ENCODE measurements around the gene BCL2L2. TPM values are rescaled to one million over a fixed set of nuclear protein-coding genes. Genes with fewer than 3 reads are reported as not detected.
A peak's percentile ranks its signal among the peaks of the same experiment; 100 is the strongest.
"Not testable (repeated sequence)": the region's sequence is repeated elsewhere in the genome, so short reads cannot be mapped to it uniquely, and the experiment has no call there.

BCL2L2 gene
- total RNA-seq, 1 experiment from 2014 or later: 18.2 TPM

- Mint-ChIP-seq H3K27ac (peak overlapping the region; percentile 65; the same call in 1 of the 2 replicates), H3K9me3 (no peaks in the 10 kb centered on the region), H3K36me3 (peaks cover 46% of the 10 kb centered on the region), H3K27me3 (ENCODE audit: low read depth) (no peaks in the 10 kb centered on the region), H3K4me3 (no peak overlapping the region), H3K4me1 (peaks cover 26% of the 10 kb centered on the region)
- POLR2A ChIA-PET: no interaction called here
- TF ChIP-seq USF2 (CRISPR knock-in tag; IDR thresholded peaks at IDR 0.05): no peak
- CTCF ChIA-PET: interaction anchor here (1.3 to 1.7 kb wide), 2 partner anchors 56 to 59 kb away, joined by 3 to 7 read pairs; no protein-coding TSS in a partner anchor
- DNase-seq (ENCODE audit: low spot score) (no peak), ATAC-seq (no peak)
These were observed 17.3 kb downstream of the BCL2L2 start for GRCh38 chr14:23323838-23324454.

DNA sequence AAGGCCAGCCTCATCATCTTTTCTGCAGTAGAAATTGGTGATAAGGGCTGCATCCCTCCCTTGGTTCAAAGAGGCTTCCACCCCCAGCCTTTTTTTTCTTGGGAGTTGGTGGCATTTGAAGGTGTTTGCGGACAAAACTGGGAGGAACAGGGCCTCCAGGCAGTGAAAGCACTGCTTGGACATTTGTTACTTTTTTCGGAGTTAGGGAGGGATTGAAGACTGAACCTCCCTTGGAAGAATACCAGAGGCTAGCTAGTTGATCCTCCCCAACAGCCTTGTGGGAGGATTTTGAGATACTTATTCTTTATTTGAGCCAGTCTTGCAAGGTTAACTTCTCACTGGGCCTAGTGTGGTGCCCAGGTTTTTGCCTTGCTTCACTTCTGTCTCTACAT, 17.8 kb downstream of the BCL2L2 start:
- Mint-ChIP-seq H3K36me3 (peaks cover 46% of the 10 kb centered on the region), H3K27me3 (ENCODE audit: low read depth) (no peaks in the 10 kb centered on the region), H3K9me3 (no peaks in the 10 kb centered on the region), H3K27ac (no peak overlapping the region), H3K4me1 (peaks cover 26% of the 10 kb centered on the region), H3K4me3 (no peak overlapping the region)
- POLR2A ChIA-PET: no interaction called here
- DNase-seq (ENCODE audit: low spot score) (no peak), ATAC-seq (no peak)
- TF ChIP-seq ZNF263 (CRISPR knock-in tag; IDR thresholded peaks at IDR 0.05; ENCODE audit: low read depth) (no peak), ATF3 (CRISPR knock-in tag; conservative IDR thresholded peaks at IDR 0.05) (no peak), ZNF423 (CRISPR knock-in tag; IDR thresholded peaks at IDR 0.05) (no peak), ZNF416 (CRISPR knock-in tag; IDR thresholded peaks at IDR 0.05) (no peak), JUN (CRISPR knock-in tag; IDR thresholded peaks at IDR 0.05) (no peak), IRF1 (CRISPR knock-in tag; IDR thresholded peaks at IDR 0.05) (no peak), USF2 (CRISPR knock-in tag; IDR thresholded peaks at IDR 0.05) (no peak), ZNF138 (CRISPR knock-in tag; conservative IDR thresholded peaks at IDR 0.05) (no peak), NFE2L1 (CRISPR knock-in tag; IDR thresholded peaks at IDR 0.05) (no peak)
- CTCF ChIA-PET: interaction anchor here (0.8 to 1.7 kb wide), 2 partner anchors 21 to 55 kb away, joined by 4 to 7 read pairs; no protein-coding TSS in a partner anchor

DNA sequence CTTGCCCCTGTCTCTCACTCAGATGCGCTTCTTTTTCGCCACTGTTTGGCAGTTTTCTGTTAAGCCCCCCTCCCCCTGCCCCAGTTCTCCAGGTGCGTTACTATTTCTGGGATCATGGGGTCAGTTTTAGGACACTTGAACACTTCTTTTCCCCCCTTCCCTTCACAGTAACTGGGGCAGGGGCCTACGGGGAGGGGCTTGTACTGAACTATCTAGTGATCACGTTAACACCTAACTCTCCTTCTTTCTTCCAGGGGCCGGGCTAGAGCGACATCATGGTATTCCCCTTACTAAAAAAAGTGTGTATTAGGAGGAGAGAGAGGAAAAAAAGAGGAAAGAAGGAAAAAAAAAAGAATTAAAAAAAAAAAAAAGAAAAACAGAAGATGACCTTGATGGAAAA, 18.4 kb downstream of the BCL2L2 start:
- H3K9me3 Mint-ChIP-seq: no peaks in the 10 kb centered on the region
- DNase-seq (ENCODE audit: low spot score) (no peak), ATAC-seq (no peak)
- peaks cover 41% of the 10 kb centered on the region for H3K36me3 Mint-ChIP-seq
- ChIA-PET CTCF (interaction anchor here (0.8 kb wide), 1 partner anchor 21 kb away, joined by 4 read pairs; no protein-coding TSS in a partner anchor), POLR2A (no interaction called here)
- H3K4me1 Mint-ChIP-seq: peaks cover 20% of the 10 kb centered on the region
- H3K4me3 Mint-ChIP-seq: no peak overlapping the region
- no peak for TF ChIP-seq RORB (CRISPR knock-in tag; IDR thresholded peaks at IDR 0.05)
- TF ChIP-seq, protein P1, sequence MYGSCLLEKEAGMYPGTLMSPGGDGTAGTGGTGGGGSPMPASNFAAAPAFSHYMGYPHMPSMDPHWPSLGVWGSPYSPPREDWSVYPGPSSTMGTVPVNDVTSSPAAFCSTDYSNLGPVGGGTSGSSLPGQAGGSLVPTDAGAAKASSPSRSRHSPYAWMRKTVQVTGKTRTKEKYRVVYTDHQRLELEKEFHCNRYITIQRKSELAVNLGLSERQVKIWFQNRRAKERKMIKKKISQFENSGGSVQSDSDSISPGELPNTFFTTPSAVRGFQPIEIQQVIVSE (CRISPR knock-in tag; IDR thresholded peaks at IDR 0.05; ENCODE audit: borderline replicate concordance): no peak
- TF ChIP-seq, protein P2, sequence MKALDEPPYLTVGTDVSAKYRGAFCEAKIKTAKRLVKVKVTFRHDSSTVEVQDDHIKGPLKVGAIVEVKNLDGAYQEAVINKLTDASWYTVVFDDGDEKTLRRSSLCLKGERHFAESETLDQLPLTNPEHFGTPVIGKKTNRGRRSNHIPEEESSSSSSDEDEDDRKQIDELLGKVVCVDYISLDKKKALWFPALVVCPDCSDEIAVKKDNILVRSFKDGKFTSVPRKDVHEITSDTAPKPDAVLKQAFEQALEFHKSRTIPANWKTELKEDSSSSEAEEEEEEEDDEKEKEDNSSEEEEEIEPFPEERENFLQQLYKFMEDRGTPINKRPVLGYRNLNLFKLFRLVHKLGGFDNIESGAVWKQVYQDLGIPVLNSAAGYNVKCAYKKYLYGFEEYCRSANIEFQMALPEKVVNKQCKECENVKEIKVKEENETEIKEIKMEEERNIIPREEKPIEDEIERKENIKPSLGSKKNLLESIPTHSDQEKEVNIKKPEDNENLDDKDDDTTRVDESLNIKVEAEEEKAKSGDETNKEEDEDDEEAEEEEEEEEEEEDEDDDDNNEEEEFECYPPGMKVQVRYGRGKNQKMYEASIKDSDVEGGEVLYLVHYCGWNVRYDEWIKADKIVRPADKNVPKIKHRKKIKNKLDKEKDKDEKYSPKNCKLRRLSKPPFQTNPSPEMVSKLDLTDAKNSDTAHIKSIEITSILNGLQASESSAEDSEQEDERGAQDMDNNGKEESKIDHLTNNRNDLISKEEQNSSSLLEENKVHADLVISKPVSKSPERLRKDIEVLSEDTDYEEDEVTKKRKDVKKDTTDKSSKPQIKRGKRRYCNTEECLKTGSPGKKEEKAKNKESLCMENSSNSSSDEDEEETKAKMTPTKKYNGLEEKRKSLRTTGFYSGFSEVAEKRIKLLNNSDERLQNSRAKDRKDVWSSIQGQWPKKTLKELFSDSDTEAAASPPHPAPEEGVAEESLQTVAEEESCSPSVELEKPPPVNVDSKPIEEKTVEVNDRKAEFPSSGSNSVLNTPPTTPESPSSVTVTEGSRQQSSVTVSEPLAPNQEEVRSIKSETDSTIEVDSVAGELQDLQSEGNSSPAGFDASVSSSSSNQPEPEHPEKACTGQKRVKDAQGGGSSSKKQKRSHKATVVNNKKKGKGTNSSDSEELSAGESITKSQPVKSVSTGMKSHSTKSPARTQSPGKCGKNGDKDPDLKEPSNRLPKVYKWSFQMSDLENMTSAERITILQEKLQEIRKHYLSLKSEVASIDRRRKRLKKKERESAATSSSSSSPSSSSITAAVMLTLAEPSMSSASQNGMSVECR (CRISPR knock-in tag; IDR thresholded peaks at IDR 0.05; ENCODE audit: borderline replicate concordance): no peak
- no peak for TF ChIP-seq SP1 (CRISPR knock-in tag; conservative IDR thresholded peaks at IDR 0.05)
- no peak for TF ChIP-seq TP53 (CRISPR knock-in tag; IDR thresholded peaks at IDR 0.05)
- no peak for TF ChIP-seq ZNF396 (CRISPR knock-in tag; IDR thresholded peaks at IDR 0.05; ENCODE audit: borderline replicate concordance)
- TF ChIP-seq ZBTB43 (CRISPR knock-in tag; IDR thresholded peaks at IDR 0.05): no peak
- no peak for TF ChIP-seq OVOL2 (CRISPR knock-in tag; IDR thresholded peaks at IDR 0.05; ENCODE audit: borderline replicate concordance)
- no peak overlapping the region for H3K27ac Mint-ChIP-seq
- no peaks in the 10 kb centered on the region; the same call in 1 of the 2 replicates for H3K27me3 Mint-ChIP-seq (ENCODE audit: low read depth)

GRCh38 chr14:23325746-23326145, 19.1 kb downstream of the BCL2L2 start:
- Mint-ChIP-seq H3K27ac (peak overlapping the region; percentile 38; the same call in 1 of the 2 replicates), H3K36me3 (peaks cover 41% of the 10 kb centered on the region), H3K4me1 (peaks cover 13% of the 10 kb centered on the region)
- ChIA-PET CTCF (interaction anchor here (1.6 to 2.7 kb wide), 7 partner anchors 31 to 257 kb away, joined by 5 to 42 read pairs (median 10); no protein-coding TSS in a partner anchor), POLR2A (interaction anchor here (1.3 to 2.5 kb wide), 3 partner anchors 27 to 211 kb away, joined by 3 to 17 read pairs (median 8); partner anchors contain the start of gene SLC22A17)
- ATAC-seq; H3K27me3 Mint-ChIP-seq (ENCODE audit: low read depth); DNase-seq (ENCODE audit: low spot score); H3K4me3 Mint-ChIP-seq; H3K9me3 Mint-ChIP-seq: not testable (repeated sequence)

Measured in WTC11 (cell line).